C4-2B (cell line): Measurements from ENCODE around the gene TTYH3.

Experiments used
- H3K27ac ChIP-seq: fragments of 450-650 bp; 2 replicates; pipeline ENCODE4 v1.5.1; 2017
- ZFX ChIP-seq: fragments of 450-650 bp; IDR thresholded peaks from 2 replicates; pipeline ENCODE4 v1.6.1; 2017
- TF ChIP-seq, protein P1 (sequence below): fragments of 450-650 bp; conservative IDR thresholded peaks from 2 replicates; pipeline ENCODE4 v1.5.1; 2017; ENCODE audit warnings: mild to moderate bottlenecking

Gene TTYH3

DNA sequence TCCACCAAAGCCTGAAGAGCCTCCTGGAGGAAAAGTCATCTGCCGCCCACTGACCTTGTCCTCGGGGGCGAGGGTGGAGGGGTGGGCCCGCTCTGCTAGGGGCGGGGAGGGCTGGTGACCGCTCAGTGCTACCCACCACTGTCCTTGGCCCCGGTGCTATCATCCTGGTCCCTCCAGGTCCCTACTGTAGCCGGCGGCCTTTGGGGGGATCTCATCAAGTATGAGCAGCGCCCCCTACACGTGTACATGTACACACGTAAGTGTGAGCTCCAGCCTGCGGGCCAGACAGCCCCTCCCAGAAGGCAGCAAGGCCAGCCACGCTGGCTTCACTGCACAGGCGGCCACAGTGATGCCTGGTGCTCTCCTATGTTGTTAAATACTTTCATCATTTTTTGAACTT is 19.6 kb downstream of the TTYH3 start:
- TF ChIP-seq, protein P1, sequence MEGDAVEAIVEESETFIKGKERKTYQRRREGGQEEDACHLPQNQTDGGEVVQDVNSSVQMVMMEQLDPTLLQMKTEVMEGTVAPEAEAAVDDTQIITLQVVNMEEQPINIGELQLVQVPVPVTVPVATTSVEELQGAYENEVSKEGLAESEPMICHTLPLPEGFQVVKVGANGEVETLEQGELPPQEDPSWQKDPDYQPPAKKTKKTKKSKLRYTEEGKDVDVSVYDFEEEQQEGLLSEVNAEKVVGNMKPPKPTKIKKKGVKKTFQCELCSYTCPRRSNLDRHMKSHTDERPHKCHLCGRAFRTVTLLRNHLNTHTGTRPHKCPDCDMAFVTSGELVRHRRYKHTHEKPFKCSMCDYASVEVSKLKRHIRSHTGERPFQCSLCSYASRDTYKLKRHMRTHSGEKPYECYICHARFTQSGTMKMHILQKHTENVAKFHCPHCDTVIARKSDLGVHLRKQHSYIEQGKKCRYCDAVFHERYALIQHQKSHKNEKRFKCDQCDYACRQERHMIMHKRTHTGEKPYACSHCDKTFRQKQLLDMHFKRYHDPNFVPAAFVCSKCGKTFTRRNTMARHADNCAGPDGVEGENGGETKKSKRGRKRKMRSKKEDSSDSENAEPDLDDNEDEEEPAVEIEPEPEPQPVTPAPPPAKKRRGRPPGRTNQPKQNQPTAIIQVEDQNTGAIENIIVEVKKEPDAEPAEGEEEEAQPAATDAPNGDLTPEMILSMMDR, result no peak
- no peak for TF ChIP-seq ZFX
- no peak overlapping the region for H3K27ac ChIP-seq

DNA sequence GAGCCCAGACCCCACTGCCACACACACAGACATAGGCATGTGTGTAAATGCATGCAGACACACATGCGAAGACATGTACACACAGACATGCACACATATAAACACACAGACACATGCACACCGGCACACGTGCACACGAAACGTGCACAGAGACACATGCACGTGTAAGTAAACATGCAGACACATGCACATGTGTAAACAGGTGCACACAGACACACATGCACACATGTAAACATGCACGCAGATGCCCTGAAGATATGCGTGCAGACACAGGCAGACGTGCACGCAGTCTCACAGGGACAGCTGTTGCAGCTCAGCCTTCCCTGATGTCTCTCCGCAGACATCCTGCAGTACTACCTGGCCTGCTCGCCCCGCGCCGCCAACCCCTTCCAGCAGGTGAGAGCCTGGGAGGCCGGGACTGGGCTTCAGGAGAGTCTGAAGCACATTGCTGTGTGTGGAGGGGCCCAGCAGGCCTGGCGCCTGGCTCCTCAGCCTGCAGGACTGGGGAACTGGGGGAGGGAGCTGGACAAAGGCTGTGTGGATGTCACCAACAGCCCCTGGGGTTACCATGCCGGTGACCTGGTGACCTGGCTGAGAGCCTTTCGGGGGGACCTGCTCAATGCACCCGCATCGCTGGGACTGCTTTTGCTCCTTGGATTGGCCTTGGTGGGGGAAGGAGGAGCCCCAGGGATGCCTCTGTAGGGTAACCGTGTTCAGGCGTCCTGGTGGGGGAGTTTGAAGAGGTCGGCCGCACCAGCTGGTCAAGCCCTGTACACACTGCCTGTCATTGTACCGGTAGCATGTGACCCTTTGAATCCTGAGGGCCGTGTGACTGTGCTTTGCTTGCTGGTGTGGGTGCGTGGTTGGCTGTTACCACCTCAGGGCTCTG is 20.3 kb downstream of the TTYH3 start:
- no peak overlapping the region for H3K27ac ChIP-seq
- TF ChIP-seq, protein P1, result no peak
- no peak for TF ChIP-seq ZFX

GRCh38 chr7:2652736-2653060 is 20.9 kb downstream of the TTYH3 start:
- TF ChIP-seq, protein P1, result no peak
- H3K27ac ChIP-seq, result no peak overlapping the region

DNA sequence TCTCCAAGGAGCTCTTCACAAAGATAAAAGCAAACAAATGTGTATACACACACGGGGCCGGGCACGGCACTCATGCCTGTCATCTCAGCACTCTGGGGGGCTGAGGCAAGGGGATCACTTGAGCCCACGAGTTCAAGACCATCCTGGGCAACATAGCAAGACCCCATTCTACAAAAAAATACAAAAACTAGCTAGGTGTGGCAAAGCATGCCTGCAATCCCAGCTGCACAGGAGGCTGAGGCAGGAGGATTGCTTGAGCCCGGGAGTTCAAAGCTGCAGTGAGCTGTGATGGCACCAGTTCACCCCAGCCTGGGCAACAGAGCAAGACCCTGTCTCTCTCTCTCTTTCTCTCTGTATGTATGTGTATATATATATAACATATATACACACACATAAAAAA is 22.3 kb downstream of the TTYH3 start:
- no peak overlapping the region for H3K27ac ChIP-seq
- no peak for TF ChIP-seq ZFX
- TF ChIP-seq, protein P1, result no peak

GRCh38 chr7:2655870-2656614 is 24.3 kb downstream of the TTYH3 start:
- TF ChIP-seq, protein P1, result no peak
- no peak for TF ChIP-seq ZFX
- no peak overlapping the region for H3K27ac ChIP-seq

DNA sequence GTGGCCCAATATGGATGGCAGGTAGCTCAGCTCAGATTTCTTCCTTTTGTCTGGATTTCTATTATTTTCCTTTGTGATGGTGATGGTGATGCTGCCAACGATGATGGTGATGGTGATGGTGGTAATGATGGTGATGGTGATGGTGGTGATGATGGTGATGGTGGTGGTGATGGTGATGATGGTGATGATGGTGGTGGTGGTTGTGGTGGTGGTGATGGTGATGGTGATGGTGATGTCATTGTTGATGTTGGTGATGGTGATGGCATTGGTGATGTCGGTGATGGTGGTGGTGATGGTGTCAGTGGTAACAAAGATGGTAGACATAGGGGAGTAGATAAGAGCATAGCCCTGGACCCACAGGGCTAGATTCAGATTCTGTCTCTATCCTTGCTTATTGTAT is 25.4 kb downstream of the TTYH3 start:
- no peak overlapping the region for H3K27ac ChIP-seq
- TF ChIP-seq, protein P1, result no peak
- TF ChIP-seq ZFX, result no peak
